ENCODE results near the gene GGCT.

DNA sequence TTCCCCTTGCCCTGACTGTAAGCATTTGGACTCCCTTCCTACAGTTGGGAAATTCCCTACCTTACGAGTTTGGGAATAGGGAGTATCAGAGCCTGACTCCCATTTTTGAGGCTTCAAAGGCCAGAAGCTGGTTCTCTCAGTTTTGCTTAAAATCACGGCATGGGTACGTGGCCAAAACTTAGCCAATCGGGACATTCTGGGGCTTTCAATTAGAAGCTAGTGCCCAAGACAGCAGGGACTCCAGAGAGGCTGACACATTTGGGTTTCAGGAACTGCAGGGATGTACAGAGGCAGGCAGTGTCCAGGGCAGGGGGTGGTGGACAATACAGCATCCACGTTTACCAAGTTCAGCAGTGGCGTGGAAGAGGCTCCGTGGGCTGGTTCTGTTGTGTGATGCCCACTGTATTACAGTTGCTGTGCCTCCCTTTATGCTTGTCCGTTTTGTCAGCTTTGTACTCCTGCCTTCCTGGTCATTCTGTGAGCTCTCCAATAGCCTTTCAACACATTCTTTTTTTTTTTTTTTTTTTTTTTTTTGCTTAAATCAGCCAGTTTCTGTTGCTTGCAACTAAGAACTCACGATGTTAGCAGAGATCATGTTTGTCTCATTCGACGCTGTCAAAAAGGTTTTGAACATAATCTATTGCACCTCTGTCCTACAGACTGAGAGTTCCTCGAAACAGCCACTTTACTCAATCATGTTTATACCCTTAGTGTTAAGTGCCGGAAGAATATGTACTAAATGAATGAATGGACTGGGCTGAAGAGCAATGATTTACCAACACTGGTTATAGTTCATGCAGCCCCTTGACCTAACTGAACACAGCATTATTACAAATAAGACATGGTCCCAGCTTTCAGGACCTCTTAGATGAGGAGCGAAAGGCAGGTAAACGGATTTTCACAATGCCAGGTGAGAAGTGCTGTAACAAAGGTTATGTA lies 1.1 kb downstream of the GGCT start:
- TF ChIP-seq, protein P1, sequence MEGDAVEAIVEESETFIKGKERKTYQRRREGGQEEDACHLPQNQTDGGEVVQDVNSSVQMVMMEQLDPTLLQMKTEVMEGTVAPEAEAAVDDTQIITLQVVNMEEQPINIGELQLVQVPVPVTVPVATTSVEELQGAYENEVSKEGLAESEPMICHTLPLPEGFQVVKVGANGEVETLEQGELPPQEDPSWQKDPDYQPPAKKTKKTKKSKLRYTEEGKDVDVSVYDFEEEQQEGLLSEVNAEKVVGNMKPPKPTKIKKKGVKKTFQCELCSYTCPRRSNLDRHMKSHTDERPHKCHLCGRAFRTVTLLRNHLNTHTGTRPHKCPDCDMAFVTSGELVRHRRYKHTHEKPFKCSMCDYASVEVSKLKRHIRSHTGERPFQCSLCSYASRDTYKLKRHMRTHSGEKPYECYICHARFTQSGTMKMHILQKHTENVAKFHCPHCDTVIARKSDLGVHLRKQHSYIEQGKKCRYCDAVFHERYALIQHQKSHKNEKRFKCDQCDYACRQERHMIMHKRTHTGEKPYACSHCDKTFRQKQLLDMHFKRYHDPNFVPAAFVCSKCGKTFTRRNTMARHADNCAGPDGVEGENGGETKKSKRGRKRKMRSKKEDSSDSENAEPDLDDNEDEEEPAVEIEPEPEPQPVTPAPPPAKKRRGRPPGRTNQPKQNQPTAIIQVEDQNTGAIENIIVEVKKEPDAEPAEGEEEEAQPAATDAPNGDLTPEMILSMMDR (conservative IDR thresholded peaks at IDR 0.05; ENCODE audit: low read depth, low read length): no peak
- TF ChIP-seq EZH2phosphoT487 (IDR thresholded peaks at IDR 0.05; ENCODE audit: borderline replicate concordance, low read length): no peak
